ENCODE measurements around the gene COX7A2. TPM values are rescaled to one million over a fixed set of nuclear protein-coding genes. Genes with fewer than 3 reads are reported as not detected.

The COX7A2 gene
- total RNA-seq, 1 experiment from 2014 or later = 451 TPM

DNA sequence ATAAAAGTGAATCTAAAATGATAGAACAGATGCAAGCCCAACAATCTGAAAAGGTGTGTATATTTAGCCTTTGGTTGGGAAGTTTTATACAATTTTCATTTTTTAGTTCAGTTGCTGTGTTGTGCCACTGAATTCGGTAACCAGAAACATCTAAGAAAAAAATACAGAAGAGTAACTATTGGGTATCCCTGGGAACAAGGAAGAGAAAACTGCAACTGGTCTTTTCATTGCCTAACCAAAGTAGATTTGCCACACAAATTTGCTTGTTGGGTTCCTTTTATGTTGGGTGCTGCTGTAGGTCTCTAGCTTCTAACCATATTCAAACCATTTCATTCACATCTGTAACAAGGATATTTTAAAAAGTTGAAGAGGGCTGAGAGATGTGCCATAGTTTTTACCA, 43.8 kb upstream of the COX7A2 start:
- CTCF ChIA-PET = no interaction called here
- Histone ChIP-seq H3K27me3 (replicated peaks; ENCODE audit: insufficient read depth, low read depth, low read length, poor library complexity) (no peaks in the 10 kb centered on the region), H3K36me3 (ENCODE audit: insufficient read depth, low read length, poor library complexity, severe bottlenecking) (no peaks in the 10 kb centered on the region), H3K9me3 (ENCODE audit: low read depth, low read length, poor library complexity, severe bottlenecking) (no peaks in the 10 kb centered on the region), H3K4me1 (ENCODE audit: insufficient read depth, low read length, poor library complexity, severe bottlenecking) (peaks cover 8% of the 10 kb centered on the region), H3K27ac (ENCODE audit: low read depth, low read length, poor library complexity, severe bottlenecking) (no peak overlapping the region), H3K4me3 (ENCODE audit: low read depth, low read length, poor library complexity, severe bottlenecking) (no peak overlapping the region)
- intact Hi-C loops (cut with micrococcal nuclease; ENCODE audit: unreplicated experiment) = no loop called here
- DNase-seq (ENCODE audit: low spot score) = no peak
- no TSS peak for BruUV-seq (replicated peaks)
- TF ChIP-seq CTCF (conservative IDR thresholded peaks at IDR 0.05; ENCODE audit: low read depth, low read length) = no peak
- no peak for TF ChIP-seq EZH2 (IDR thresholded peaks at IDR 0.05; ENCODE audit: borderline replicate concordance, low read depth, low read length, poor library complexity, severe bottlenecking)
- POLR2A ChIA-PET (ENCODE audit: low non-redundant PET) = no interaction called here

- TF ChIP-seq EZH2 (IDR thresholded peaks at IDR 0.05; ENCODE audit: borderline replicate concordance, low read depth, low read length, poor library complexity, severe bottlenecking) (no peak), CTCF (conservative IDR thresholded peaks at IDR 0.05; ENCODE audit: low read depth, low read length) (no peak)
- H3K4me1 ChIP-seq (ENCODE audit: insufficient read depth, low read length, poor library complexity, severe bottlenecking) = peaks cover 13% of the 10 kb centered on the region
- BruUV-seq (replicated peaks) = no TSS peak
- no peak overlapping the region for H3K4me3 ChIP-seq (ENCODE audit: low read depth, low read length, poor library complexity, severe bottlenecking)
- ChIA-PET POLR2A (ENCODE audit: low non-redundant PET) (no interaction called here), CTCF (no interaction called here)
- H3K27ac ChIP-seq (ENCODE audit: low read depth, low read length, poor library complexity, severe bottlenecking) = no peak overlapping the region
- intact Hi-C loops (cut with micrococcal nuclease; ENCODE audit: unreplicated experiment) = no loop called here
- H3K9me3 ChIP-seq (ENCODE audit: low read depth, low read length, poor library complexity, severe bottlenecking) = no peaks in the 10 kb centered on the region
- no peak for DNase-seq (ENCODE audit: low spot score)
- no peaks in the 10 kb centered on the region for H3K36me3 ChIP-seq (ENCODE audit: insufficient read depth, low read length, poor library complexity, severe bottlenecking)
- H3K27me3 ChIP-seq (replicated peaks; ENCODE audit: insufficient read depth, low read depth, low read length, poor library complexity) = no peaks in the 10 kb centered on the region
These were observed 43.4 kb upstream of the COX7A2 start for GRCh38 chr6:75286955-75287354.

DNA sequence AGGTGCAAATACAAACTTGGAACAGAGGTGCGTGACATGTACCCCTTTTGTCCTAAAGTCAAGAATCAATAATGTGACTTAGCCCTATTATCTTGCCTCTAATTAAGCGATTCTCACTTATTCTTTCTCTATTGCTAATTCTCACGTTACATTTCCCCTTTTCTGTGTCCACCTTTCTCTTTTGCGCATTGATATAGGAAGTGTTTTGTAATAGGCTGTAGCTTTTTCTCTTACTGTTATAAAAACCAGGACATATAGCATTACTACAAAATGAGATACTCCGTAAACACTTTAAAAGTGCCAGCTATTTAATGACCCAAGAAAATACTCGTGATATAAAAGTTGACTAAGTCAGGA, 41.7 kb upstream of the COX7A2 start:
- BruUV-seq (replicated peaks) = TSS peak; percentile 72
- peak; percentile 23 for DNase-seq (ENCODE audit: low spot score)
- ChIA-PET CTCF (no interaction called here), POLR2A (ENCODE audit: low non-redundant PET) (interaction anchor here (0.5 kb wide), 1 partner anchor 10 kb away, joined by 7 read pairs; no protein-coding TSS in a partner anchor)
- no peaks in the 10 kb centered on the region for H3K27me3 ChIP-seq (replicated peaks; ENCODE audit: insufficient read depth, low read depth, low read length, poor library complexity)
- peaks cover 25% of the 10 kb centered on the region for H3K4me1 ChIP-seq (ENCODE audit: insufficient read depth, low read length, poor library complexity, severe bottlenecking)
- H3K27ac ChIP-seq (ENCODE audit: low read depth, low read length, poor library complexity, severe bottlenecking) = peak overlapping the region; percentile 85
- no peaks in the 10 kb centered on the region for H3K9me3 ChIP-seq (ENCODE audit: low read depth, low read length, poor library complexity, severe bottlenecking)
- intact Hi-C loops (cut with micrococcal nuclease; ENCODE audit: unreplicated experiment) = no loop called here
- H3K36me3 ChIP-seq (ENCODE audit: insufficient read depth, low read length, poor library complexity, severe bottlenecking) = no peaks in the 10 kb centered on the region
- peak overlapping the region; percentile 97 for H3K4me3 ChIP-seq (ENCODE audit: low read depth, low read length, poor library complexity, severe bottlenecking)
- TF ChIP-seq EZH2 (IDR thresholded peaks at IDR 0.05; ENCODE audit: borderline replicate concordance, low read depth, low read length, poor library complexity, severe bottlenecking) (no peak), CTCF (conservative IDR thresholded peaks at IDR 0.05; ENCODE audit: low read depth, low read length) (no peak)

All from A673 (cell line).